ENCODE results near the gene MANBA.

MANBA gene

GRCh38 chr4:102608190-102608589 is 152.6 kb downstream of the MANBA start:
- Histone ChIP-seq H3K27me3 (ENCODE audit: low read length) (no peaks in the 10 kb centered on the region), H3F3A (ENCODE audit: insufficient read depth) (no peaks in the 10 kb centered on the region), H3K9me3 (ENCODE audit: insufficient read depth, low read length) (no peaks in the 10 kb centered on the region), H3K36me3 (ENCODE audit: low read length) (peaks cover 2% of the 10 kb centered on the region; the same call in 1 of the 2 replicates), H3K9ac (ENCODE audit: low read length) (no peak overlapping the region), H3K79me2 (ENCODE audit: insufficient read depth, low read length) (no peaks in the 10 kb centered on the region), H3K4me2 (ENCODE audit: low read depth, low read length, poor library complexity, severe bottlenecking) (no peak overlapping the region), H4K20me1 (ENCODE audit: low read depth, low read length) (no peaks in the 10 kb centered on the region), H3K27ac (ENCODE audit: low read depth, low read length) (no peak overlapping the region), H3K4me3 (ENCODE audit: insufficient read depth, low read length, poor library complexity, severe bottlenecking) (no peak overlapping the region), H2AFZ (ENCODE audit: low read depth, low read length, severe bottlenecking) (no peak overlapping the region), H3K9me2 (replicated peaks; ENCODE audit: insufficient read depth, low read length) (no peaks in the 10 kb centered on the region)
- TF ChIP-seq EZH2phosphoT487 (conservative IDR thresholded peaks at IDR 0.05; ENCODE audit: low read length) (no peak), CTCF (IDR thresholded peaks at IDR 0.05; ENCODE audit: insufficient read depth, low read length, poor library complexity, severe bottlenecking) (no peak)

GRCh38 chr4:102606846-102607450 is 153.8 kb downstream of the MANBA start:
- Histone ChIP-seq H3K36me3 (ENCODE audit: low read length) (peaks cover 2% of the 10 kb centered on the region; the same call in 1 of the 2 replicates), H2AFZ (ENCODE audit: low read depth, low read length, severe bottlenecking) (no peak overlapping the region), H3K9me3 (ENCODE audit: insufficient read depth, low read length) (no peaks in the 10 kb centered on the region)

DNA sequence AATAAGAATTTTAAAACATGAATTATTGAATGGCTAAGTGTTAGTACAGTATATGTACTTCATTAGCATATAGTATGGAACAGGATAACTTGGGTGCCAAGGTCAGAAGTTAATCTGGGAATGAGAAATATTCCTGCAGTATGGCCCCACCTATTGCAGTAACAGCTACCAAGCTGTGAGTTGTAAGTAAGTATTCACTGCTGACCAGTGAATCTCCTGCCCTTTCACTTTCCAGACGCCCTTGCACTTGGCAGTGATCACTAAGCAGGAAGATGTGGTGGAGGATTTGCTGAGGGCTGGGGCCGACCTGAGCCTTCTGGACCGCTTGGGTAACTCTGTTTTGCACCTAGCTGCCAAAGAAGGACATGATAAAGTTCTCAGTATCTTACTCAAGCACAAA is 154.5 kb downstream of the MANBA start:
- Histone ChIP-seq H3K36me3 (ENCODE audit: low read length) (peaks cover 2% of the 10 kb centered on the region; the same call in 1 of the 2 replicates), H3K9ac (ENCODE audit: low read length) (no peak overlapping the region), H3K4me2 (ENCODE audit: low read depth, low read length, poor library complexity, severe bottlenecking) (no peak overlapping the region), H3K9me2 (replicated peaks; ENCODE audit: insufficient read depth, low read length) (no peaks in the 10 kb centered on the region), H3K79me2 (ENCODE audit: insufficient read depth, low read length) (no peaks in the 10 kb centered on the region), H4K20me1 (ENCODE audit: low read depth, low read length) (no peaks in the 10 kb centered on the region), H3F3A (ENCODE audit: insufficient read depth) (no peaks in the 10 kb centered on the region), H3K27ac (ENCODE audit: low read depth, low read length) (no peak overlapping the region), H3K4me3 (ENCODE audit: insufficient read depth, low read length, poor library complexity, severe bottlenecking) (no peak overlapping the region), H3K9me3 (ENCODE audit: insufficient read depth, low read length) (no peaks in the 10 kb centered on the region), H3K27me3 (ENCODE audit: low read length) (no peaks in the 10 kb centered on the region), H2AFZ (ENCODE audit: low read depth, low read length, severe bottlenecking) (no peak overlapping the region)
- no peak for TF ChIP-seq EZH2phosphoT487 (conservative IDR thresholded peaks at IDR 0.05; ENCODE audit: low read length)
- TF ChIP-seq CTCF (IDR thresholded peaks at IDR 0.05; ENCODE audit: insufficient read depth, low read length, poor library complexity, severe bottlenecking): no peak

More at GRCh38 chr4:102606846-102607450, 153.8 kb downstream of the MANBA start:
- Histone ChIP-seq H3K9me2 (replicated peaks; ENCODE audit: insufficient read depth, low read length) (no peaks in the 10 kb centered on the region), H4K20me1 (ENCODE audit: low read depth, low read length) (no peaks in the 10 kb centered on the region), H3K27me3 (ENCODE audit: low read length) (no peaks in the 10 kb centered on the region), H3K79me2 (ENCODE audit: insufficient read depth, low read length) (no peaks in the 10 kb centered on the region), H3F3A (ENCODE audit: insufficient read depth) (no peaks in the 10 kb centered on the region), H3K4me2 (ENCODE audit: low read depth, low read length, poor library complexity, severe bottlenecking) (no peak overlapping the region), H3K4me3 (ENCODE audit: insufficient read depth, low read length, poor library complexity, severe bottlenecking) (no peak overlapping the region), H3K9ac (ENCODE audit: low read length) (no peak overlapping the region), H3K27ac (ENCODE audit: low read depth, low read length) (no peak overlapping the region)
- no peak for TF ChIP-seq CTCF (IDR thresholded peaks at IDR 0.05; ENCODE audit: insufficient read depth, low read length, poor library complexity, severe bottlenecking)
- no peak for TF ChIP-seq EZH2phosphoT487 (conservative IDR thresholded peaks at IDR 0.05; ENCODE audit: low read length)
